ENCODE measurements around the gene CAPN9.
A peak's percentile ranks its signal among the peaks of the same experiment; 100 is the strongest.

CAPN9 gene

GRCh38 chr1:230759369-230760065, 12.3 kb downstream of the CAPN9 start:
- TF ChIP-seq NFIC (IDR thresholded peaks at IDR 0.05) (no peak), EP300 (IDR thresholded peaks at IDR 0.05; ENCODE audit: borderline replicate concordance) (no peak), RAD21 (IDR thresholded peaks at IDR 0.05; ENCODE audit: low read depth) (no peak), FOXM1 (IDR thresholded peaks at IDR 0.05; ENCODE audit: borderline replicate concordance, low read depth) (no peak), CEBPB (IDR thresholded peaks at IDR 0.05) (no peak), TCF12 (IDR thresholded peaks at IDR 0.05; ENCODE audit: low read depth) (no peak), ZBTB7A (IDR thresholded peaks at IDR 0.05; ENCODE audit: low read depth) (no peak), USF1 (IDR thresholded peaks at IDR 0.05) (no peak), TEAD4 (IDR thresholded peaks at IDR 0.05) (no peak), YY1 (IDR thresholded peaks at IDR 0.05; ENCODE audit: low read depth) (no peak)

- TF ChIP-seq ZBTB7A (IDR thresholded peaks at IDR 0.05; ENCODE audit: low read depth) (no peak), USF1 (IDR thresholded peaks at IDR 0.05) (no peak), TAF1 (IDR thresholded peaks at IDR 0.05; ENCODE audit: low read depth) (no peak), NFIC (IDR thresholded peaks at IDR 0.05) (no peak), RAD21 (IDR thresholded peaks at IDR 0.05; ENCODE audit: low read depth) (peak; percentile 19; the same call in 1 of the 2 replicates), TEAD4 (IDR thresholded peaks at IDR 0.05) (no peak), REST (IDR thresholded peaks at IDR 0.05; ENCODE audit: low read depth) (no peak)
Observed at GRCh38 chr1:230760360-230760827, 13.2 kb downstream of the CAPN9 start.

GRCh38 chr1:230761443-230762167, 14.4 kb downstream of the CAPN9 start:
- no peak for TF ChIP-seq YY1 (IDR thresholded peaks at IDR 0.05; ENCODE audit: low read depth)
- TF ChIP-seq TEAD4 (IDR thresholded peaks at IDR 0.05) = no peak
- no peak for TF ChIP-seq TAF1 (IDR thresholded peaks at IDR 0.05; ENCODE audit: low read depth)
- no peak for TF ChIP-seq REST (IDR thresholded peaks at IDR 0.05; ENCODE audit: low read depth)
- no peak for TF ChIP-seq ZBTB7A (IDR thresholded peaks at IDR 0.05; ENCODE audit: low read depth)
- no peak for TF ChIP-seq TCF12 (IDR thresholded peaks at IDR 0.05; ENCODE audit: low read depth)
- no peak for TF ChIP-seq MAX (IDR thresholded peaks at IDR 0.05)
- TF ChIP-seq CEBPB (IDR thresholded peaks at IDR 0.05) = no peak
- TF ChIP-seq EP300 (IDR thresholded peaks at IDR 0.05; ENCODE audit: borderline replicate concordance) = no peak
- TF ChIP-seq FOXM1 (IDR thresholded peaks at IDR 0.05; ENCODE audit: borderline replicate concordance, low read depth) = no peak
- no peak for TF ChIP-seq USF1 (IDR thresholded peaks at IDR 0.05)
- no peak for TF ChIP-seq RAD21 (IDR thresholded peaks at IDR 0.05; ENCODE audit: low read depth)
- no peak for TF ChIP-seq EGR1 (IDR thresholded peaks at IDR 0.05)
- no peak for TF ChIP-seq NFIC (IDR thresholded peaks at IDR 0.05)
- TF ChIP-seq CREB1 (IDR thresholded peaks at IDR 0.05; ENCODE audit: low read depth) = no peak

- TF ChIP-seq EGR1 (IDR thresholded peaks at IDR 0.05) = no peak
Observed at GRCh38 chr1:230763927-230764591, 16.9 kb downstream of the CAPN9 start.

- no peak for TF ChIP-seq TCF12 (IDR thresholded peaks at IDR 0.05; ENCODE audit: low read depth)
- TF ChIP-seq TEAD4 (IDR thresholded peaks at IDR 0.05) = no peak
- no peak for TF ChIP-seq MAX (IDR thresholded peaks at IDR 0.05)
- no peak for TF ChIP-seq CEBPB (IDR thresholded peaks at IDR 0.05)
- TF ChIP-seq USF1 (IDR thresholded peaks at IDR 0.05) = no peak
- no peak for TF ChIP-seq EP300 (IDR thresholded peaks at IDR 0.05; ENCODE audit: borderline replicate concordance)
- TF ChIP-seq NFIC (IDR thresholded peaks at IDR 0.05) = no peak
- no peak for TF ChIP-seq RAD21 (IDR thresholded peaks at IDR 0.05; ENCODE audit: low read depth)
- no peak for TF ChIP-seq ZBTB7A (IDR thresholded peaks at IDR 0.05; ENCODE audit: low read depth)
- TF ChIP-seq CREB1 (IDR thresholded peaks at IDR 0.05; ENCODE audit: low read depth) = no peak
- no peak for TF ChIP-seq FOXM1 (IDR thresholded peaks at IDR 0.05; ENCODE audit: borderline replicate concordance, low read depth)
- TF ChIP-seq REST (IDR thresholded peaks at IDR 0.05; ENCODE audit: low read depth) = no peak
- no peak for TF ChIP-seq EGR1 (IDR thresholded peaks at IDR 0.05)
Observed at GRCh38 chr1:230766318-230766717, 19.1 kb downstream of the CAPN9 start.

All from Ishikawa (cell line).